Measurements from ENCODE around the gene TJP1. TPM values are rescaled to one million over a fixed set of nuclear protein-coding genes. Genes with fewer than 3 reads are reported as not detected.
"Not testable (repeated sequence)": the region's sequence is repeated elsewhere in the genome, so short reads cannot be mapped to it uniquely, and the experiment has no call there.

TJP1 gene
- total RNA-seq, 1 experiment from 2014 or later: 40.4 TPM

DNA sequence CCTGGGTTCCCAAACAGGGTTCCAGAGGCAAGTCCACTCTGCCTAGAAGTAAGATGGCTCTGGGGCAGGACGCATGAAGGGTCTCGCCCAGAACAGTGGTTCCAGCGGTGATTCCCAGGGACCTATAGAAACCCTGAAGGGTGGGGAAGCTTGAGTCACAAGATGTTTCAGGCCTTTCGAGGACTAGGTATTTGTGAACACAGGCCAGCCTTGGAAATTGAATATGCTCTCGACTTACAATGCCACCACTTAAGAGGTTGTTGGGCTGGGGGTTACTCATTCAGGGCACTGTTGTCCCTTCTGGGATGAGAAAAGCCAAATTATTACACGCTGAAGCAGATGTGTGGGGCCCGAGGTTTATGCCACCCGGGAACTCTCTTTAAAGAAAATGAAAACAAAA is 152.0 kb downstream of the TJP1 start:
- no peak for DNase-seq (ENCODE audit: low read depth)

DNA sequence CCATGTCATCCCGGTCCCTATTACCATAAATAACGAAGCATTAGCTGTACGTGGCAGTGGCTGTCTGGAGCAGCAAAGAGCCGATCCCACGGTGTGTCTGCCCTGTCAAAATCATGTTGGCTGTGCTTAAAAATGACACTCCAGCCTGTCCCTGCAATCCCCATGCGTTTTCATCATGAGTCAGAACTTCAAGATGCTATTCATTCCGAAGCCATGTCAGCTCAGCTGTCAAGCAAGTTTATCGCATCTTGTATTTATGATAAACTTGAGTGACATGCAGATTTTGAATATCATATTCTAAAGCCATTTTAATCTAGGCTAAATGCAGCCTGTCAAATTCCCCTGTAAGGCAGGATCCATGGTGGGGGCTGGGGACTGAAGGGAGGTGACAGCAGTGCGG is 152.4 kb downstream of the TJP1 start:
- DNase-seq (ENCODE audit: low read depth): peak; percentile 63

DNA sequence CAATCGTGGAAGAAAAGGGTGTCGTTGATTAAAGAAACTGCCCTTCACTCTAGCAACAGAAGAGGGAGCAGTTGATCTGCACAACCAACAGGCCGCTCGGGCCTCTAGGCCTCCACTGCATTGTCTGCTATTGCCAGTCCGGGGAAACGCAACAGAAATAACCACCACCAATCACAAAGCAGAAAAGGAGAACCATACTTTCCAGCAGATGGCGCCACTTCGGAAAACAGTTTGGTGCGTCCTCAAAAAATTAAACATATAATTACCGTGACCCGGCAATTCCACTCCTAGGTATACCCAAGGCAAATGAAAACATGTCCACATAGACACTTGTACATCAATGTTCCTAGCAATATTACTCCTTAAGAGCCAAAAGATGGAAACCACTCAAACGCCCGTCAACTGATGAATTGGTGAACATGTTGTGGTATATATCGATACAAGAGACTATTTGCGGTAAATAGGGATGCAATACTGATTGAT is 154.1 kb downstream of the TJP1 start:
- peak; percentile 76 for DNase-seq (ENCODE audit: low read depth)

DNA sequence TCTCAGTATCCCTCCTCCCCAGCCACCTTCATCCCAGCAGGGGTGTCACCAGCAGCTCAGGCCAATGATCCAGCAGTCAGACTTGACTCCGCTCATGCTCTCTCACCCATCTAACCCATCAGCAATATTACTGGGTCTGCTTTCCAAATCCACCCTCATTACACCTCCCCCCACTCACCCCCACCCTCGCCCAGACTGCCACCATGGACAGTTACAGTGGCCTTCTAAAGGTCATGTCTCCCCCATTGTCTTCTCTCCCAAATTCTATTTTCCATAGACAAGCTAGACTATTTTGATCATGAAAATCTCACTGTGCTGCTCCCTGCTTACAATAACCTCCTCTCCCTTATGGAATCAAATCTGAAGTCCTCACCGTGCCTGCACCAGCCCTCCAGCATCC is 156.0 kb downstream of the TJP1 start:
- no peak for DNase-seq (ENCODE audit: low read depth)

- DNase-seq (ENCODE audit: low read depth): no peak
Observed at GRCh38 chr15:29665444-29666003, 156.7 kb downstream of the TJP1 start.

DNA sequence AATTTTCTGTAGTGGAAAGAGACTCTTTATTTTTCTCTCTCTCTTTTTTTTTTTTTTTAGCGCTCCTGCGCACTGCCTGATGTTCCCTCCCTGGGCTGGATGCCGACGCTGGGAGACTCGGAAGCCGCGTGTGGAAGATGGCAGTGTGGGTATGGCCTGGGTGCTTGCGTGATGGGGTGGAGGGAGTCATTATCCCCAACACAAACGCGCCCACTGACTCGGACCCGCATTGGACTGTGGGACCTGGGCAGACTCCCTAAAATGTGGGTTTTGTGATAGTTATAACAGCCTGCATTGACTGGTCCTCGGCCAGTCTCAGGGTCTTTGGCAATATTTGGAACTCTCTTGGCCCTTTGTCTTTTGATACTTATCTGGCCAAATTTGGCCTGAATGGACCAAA is 157.9 kb downstream of the TJP1 start:
- DNase-seq (ENCODE audit: low read depth): no peak

GRCh38 chr15:29657476-29657817 is 164.8 kb downstream of the TJP1 start:
- not testable (repeated sequence) for DNase-seq (ENCODE audit: low read depth)

GRCh38 chr15:29656636-29657475 is 165.4 kb downstream of the TJP1 start:
- DNase-seq (ENCODE audit: low read depth): no peak

- DNase-seq (ENCODE audit: low read depth): no peak
Observed at GRCh38 chr15:29652595-29652994, 169.7 kb downstream of the TJP1 start.

- DNase-seq (ENCODE audit: low read depth): no peak
Observed at GRCh38 chr15:29651476-29652233, 170.6 kb downstream of the TJP1 start.
